ENCODE data around the gene RASSF1. TPM values are rescaled to one million over a fixed set of nuclear protein-coding genes. Genes with fewer than 3 reads are reported as not detected.

RASSF1 gene
- total RNA-seq, 1 experiment from 2014 or later = 14.7 TPM

DNA sequence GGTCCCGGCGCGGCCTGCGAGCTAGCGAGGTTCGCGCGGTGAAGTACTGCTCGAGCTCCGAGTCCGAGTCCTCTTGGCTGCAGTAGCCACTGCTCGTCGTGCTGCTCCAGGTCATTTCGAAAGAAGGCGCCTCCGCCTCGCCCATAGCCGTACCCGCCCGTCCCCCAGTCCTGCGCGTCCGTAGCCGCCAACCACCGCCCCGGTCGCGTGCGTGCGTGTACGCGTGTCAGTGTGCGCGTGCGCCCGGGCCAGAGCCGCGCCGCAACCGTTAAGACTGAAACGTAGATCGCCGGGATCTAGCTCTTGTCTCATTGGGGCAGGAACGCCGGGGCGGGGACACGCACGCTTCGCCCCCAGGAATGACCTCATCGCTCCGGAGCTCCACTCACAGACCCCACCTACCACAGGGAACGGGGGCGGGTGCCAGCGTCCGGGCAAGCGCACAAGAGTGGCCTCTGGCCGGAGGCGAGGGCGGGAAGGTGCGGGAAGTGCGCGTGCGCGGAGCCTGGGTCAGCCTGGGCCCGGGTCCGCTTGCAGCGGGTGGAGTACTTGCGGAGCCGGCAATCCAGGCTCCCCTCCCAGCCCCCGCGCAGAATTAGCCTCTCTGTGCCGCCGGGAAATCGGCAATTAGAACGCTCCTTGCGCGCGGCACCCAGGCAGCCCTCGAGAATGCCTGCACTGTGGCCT is 3.3 kb downstream of the RASSF1 start:
- Mint-ChIP-seq H3K9me3 (ENCODE audit: low read depth, unreplicated experiment) (no peaks in the 10 kb centered on the region), H3K27ac (ENCODE audit: unreplicated experiment) (peak overlapping the region; percentile 82), H3K36me3 (ENCODE audit: insufficient read depth, unreplicated experiment) (peaks cover 37% of the 10 kb centered on the region), H3K4me3 (ENCODE audit: low read depth, unreplicated experiment) (peak overlapping the region; percentile 93), H3K4me1 (ENCODE audit: low read depth, unreplicated experiment) (peaks cover 11% of the 10 kb centered on the region), H3K27me3 (ENCODE audit: unreplicated experiment) (peaks cover 18% of the 10 kb centered on the region)
- peak; percentile 98 for DNase-seq
- no peak for TF ChIP-seq CTCF (IDR thresholded peaks at IDR 0.05; ENCODE audit: unreplicated experiment)
- no TSS peak for BruUV-seq (replicated peaks)
- intact Hi-C loops (cut with micrococcal nuclease; ENCODE audit: unreplicated experiment) = no loop called here
- CTCF ChIA-PET = interaction anchor here (0.6 to 2.7 kb wide), 14 partner anchors 8 to 110 kb away, joined by 3 to 15 read pairs (median 4); partner anchors contain the start of genes CYB561D2, IFRD2, LSMEM2 and NPRL2

GRCh38 chr3:50336452-50337174 is 4.0 kb downstream of the RASSF1 start:
- H3K4me3 Mint-ChIP-seq (ENCODE audit: low read depth, unreplicated experiment) = peak overlapping the region; percentile 93
- H3K4me1 Mint-ChIP-seq (ENCODE audit: low read depth, unreplicated experiment) = peaks cover 11% of the 10 kb centered on the region
- BruUV-seq (replicated peaks) = TSS peak; percentile 70
- H3K9me3 Mint-ChIP-seq (ENCODE audit: low read depth, unreplicated experiment) = no peaks in the 10 kb centered on the region
- H3K27me3 Mint-ChIP-seq (ENCODE audit: unreplicated experiment) = peaks cover 18% of the 10 kb centered on the region
- H3K36me3 Mint-ChIP-seq (ENCODE audit: insufficient read depth, unreplicated experiment) = peaks cover 37% of the 10 kb centered on the region
- CTCF ChIA-PET = interaction anchor here (0.7 to 2.7 kb wide), 15 partner anchors 9 to 109 kb away, joined by 3 to 15 read pairs (median 3); partner anchors contain the start of genes CYB561D2, LSMEM2, NPRL2 and SEMA3B
- TF ChIP-seq CTCF (IDR thresholded peaks at IDR 0.05; ENCODE audit: unreplicated experiment) = no peak
- peak overlapping the region; percentile 82 for H3K27ac Mint-ChIP-seq (ENCODE audit: unreplicated experiment)
- intact Hi-C loops (cut with micrococcal nuclease; ENCODE audit: unreplicated experiment) = no loop called here
- no peak for DNase-seq

- intact Hi-C loops (cut with micrococcal nuclease; ENCODE audit: unreplicated experiment) = no loop called here
- TF ChIP-seq CTCF (IDR thresholded peaks at IDR 0.05; ENCODE audit: unreplicated experiment) = no peak
- CTCF ChIA-PET = interaction anchor here (0.7 kb wide), 1 partner anchor 113 kb away, joined by 3 read pairs; no protein-coding TSS in a partner anchor
- no peak overlapping the region for H3K27ac Mint-ChIP-seq (ENCODE audit: unreplicated experiment)
- no peaks in the 10 kb centered on the region for H3K9me3 Mint-ChIP-seq (ENCODE audit: low read depth, unreplicated experiment)
- H3K4me3 Mint-ChIP-seq (ENCODE audit: low read depth, unreplicated experiment) = no peak overlapping the region
- BruUV-seq (replicated peaks) = no TSS peak
- H3K4me1 Mint-ChIP-seq (ENCODE audit: low read depth, unreplicated experiment) = peaks cover 11% of the 10 kb centered on the region
- DNase-seq = no peak
- peaks cover 8% of the 10 kb centered on the region for H3K27me3 Mint-ChIP-seq (ENCODE audit: unreplicated experiment)
- H3K36me3 Mint-ChIP-seq (ENCODE audit: insufficient read depth, unreplicated experiment) = peaks cover 43% of the 10 kb centered on the region
These were observed 6.1 kb downstream of the RASSF1 start for GRCh38 chr3:50334339-50335075.

DNA sequence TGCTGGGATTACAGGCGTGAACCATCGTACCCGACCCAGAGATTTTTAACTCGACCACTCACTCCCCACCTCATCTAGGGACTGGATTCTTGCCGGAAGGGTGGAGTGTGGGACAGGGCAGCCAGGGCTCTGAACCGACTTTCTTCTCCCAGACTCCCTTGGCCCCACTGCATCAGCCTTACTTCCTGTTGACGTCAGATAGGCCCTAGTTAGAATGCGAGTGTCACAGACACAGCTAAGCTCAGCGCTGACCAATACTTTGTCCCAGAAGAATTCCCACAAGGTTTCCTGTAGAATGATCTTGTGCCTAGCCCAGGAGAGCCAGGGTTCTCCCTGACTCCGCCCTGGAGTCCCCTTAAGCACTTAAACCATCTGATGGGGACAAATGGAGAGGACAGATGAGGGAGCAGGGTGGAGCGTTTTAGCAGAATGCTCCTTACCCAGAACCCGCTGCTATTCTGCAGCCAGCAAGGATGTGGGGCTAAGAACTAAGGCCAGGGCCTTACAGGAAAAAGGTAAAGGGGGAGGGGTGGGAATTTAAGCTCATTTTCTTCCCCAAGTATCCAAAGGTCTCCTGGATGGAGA is 6.8 kb downstream of the RASSF1 start:
- H3K9me3 Mint-ChIP-seq (ENCODE audit: low read depth, unreplicated experiment) = no peaks in the 10 kb centered on the region
- DNase-seq = no peak
- H3K27me3 Mint-ChIP-seq (ENCODE audit: unreplicated experiment) = peaks cover 1% of the 10 kb centered on the region
- H3K4me3 Mint-ChIP-seq (ENCODE audit: low read depth, unreplicated experiment) = no peak overlapping the region
- no peak overlapping the region for H3K27ac Mint-ChIP-seq (ENCODE audit: unreplicated experiment)
- peaks cover 40% of the 10 kb centered on the region for H3K36me3 Mint-ChIP-seq (ENCODE audit: insufficient read depth, unreplicated experiment)
- CTCF ChIA-PET = interaction anchor here (0.7 kb wide), 1 partner anchor 112 kb away, joined by 3 read pairs; no protein-coding TSS in a partner anchor
- TF ChIP-seq CTCF (IDR thresholded peaks at IDR 0.05; ENCODE audit: unreplicated experiment) = no peak
- BruUV-seq (replicated peaks) = no TSS peak
- peaks cover 5% of the 10 kb centered on the region for H3K4me1 Mint-ChIP-seq (ENCODE audit: low read depth, unreplicated experiment)
- intact Hi-C loops (cut with micrococcal nuclease; ENCODE audit: unreplicated experiment) = no loop called here
